HG03460 (cell line): ENCODE results near the gene PTGIR.

Experiments
- ATAC-seq: cut with Tn5 transposase; IDR thresholded peaks from one replicate; pipeline ENCODE4 v1.9.1; 2021; ENCODE audit not compliant: unreplicated experiment

The PTGIR gene

GRCh38 chr19:46601318-46602224 lies 23.3 kb downstream of the PTGIR start, which contains the start of gene CALM3:
CALM3 (plus strand) TSS chr19:46601330; CDS start chr19:46601435, 105 bp downstream.
- ATAC-seq, result peak; percentile 39

DNA sequence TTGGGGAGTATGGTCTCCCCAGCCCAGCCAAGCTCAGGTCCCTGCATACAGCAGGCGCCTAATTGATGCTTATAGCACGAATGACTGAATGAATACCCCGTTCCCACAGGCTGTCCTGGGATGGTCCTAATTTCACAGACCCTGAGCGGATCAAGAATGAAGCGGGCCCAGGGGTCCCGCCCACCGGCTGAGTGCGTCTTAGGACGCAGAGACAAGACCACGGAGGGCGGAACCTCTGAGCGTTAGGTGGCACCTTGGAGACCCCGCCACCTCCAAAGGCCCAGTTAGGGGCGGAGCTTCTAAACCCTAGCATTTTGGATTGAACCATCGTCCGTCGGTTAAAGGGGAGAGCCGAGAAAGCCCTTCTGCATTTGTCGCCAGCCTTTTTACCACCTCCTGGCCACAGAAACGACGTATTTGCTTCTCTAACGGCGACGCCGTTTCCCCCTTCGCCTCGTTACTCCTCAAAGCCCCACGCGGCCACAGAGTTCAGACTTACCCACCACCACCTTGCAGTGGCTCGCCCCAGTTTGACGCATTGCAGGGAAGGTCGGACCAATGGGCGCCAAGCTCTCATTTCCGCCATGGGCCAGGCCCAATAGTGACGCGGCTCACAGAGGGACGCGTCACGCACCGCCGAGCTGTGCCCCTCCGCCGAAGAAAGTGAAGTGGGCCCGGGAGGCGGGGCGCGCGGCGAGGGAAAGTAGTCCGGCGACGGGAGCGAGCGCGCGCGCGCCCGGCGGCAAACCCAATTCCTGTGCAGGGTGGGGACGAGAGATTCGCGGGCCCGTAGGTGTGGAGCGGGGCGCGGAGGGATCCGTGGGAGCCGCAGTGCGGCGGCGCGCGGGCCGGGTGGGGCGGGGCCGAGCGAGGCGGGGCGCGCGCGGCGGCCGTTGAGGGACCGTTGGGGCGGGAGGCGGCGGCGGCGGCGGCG lies 24.2 kb downstream of the PTGIR start:
- peak; percentile 74 for ATAC-seq

DNA sequence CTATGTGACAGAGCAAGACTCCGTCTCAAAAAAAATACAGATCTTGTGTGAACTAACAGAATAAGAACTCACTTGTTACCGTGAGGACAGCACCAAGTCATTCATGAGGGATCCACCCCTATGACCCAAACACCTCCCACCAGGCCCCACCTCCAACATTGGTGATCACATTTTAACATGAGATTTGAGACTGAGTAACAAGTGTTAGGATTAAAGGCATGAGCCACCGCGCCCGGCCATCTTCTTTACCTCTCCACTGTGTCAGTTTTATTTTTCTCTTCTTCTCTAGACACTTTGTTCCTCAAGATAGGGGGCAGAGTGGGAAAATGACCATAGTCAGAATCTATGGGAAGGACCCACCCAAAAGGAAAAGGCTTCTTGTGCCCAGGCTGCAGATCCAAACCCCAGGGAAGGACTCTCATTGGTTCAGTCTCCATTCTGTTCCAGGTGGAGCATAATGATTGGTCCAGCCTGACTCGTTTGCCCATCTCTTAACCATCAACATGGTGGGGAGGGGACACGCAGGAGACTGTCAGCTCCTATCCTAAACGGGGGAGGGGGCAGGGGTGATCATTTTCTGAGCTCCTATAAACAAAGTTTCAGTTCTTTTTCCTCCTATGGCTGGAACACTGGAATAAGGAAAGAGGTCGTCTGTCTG lies 25.0 kb downstream of the PTGIR start:
- no peak for ATAC-seq

GRCh38 chr19:46598372-46598917 lies 26.4 kb downstream of the PTGIR start:
- no peak for ATAC-seq

GRCh38 chr19:46596008-46596407 lies 28.9 kb downstream of the PTGIR start:
- ATAC-seq, result no peak

GRCh38 chr19:46591870-46592269 lies 33.0 kb downstream of the PTGIR start:
- ATAC-seq, result no peak

DNA sequence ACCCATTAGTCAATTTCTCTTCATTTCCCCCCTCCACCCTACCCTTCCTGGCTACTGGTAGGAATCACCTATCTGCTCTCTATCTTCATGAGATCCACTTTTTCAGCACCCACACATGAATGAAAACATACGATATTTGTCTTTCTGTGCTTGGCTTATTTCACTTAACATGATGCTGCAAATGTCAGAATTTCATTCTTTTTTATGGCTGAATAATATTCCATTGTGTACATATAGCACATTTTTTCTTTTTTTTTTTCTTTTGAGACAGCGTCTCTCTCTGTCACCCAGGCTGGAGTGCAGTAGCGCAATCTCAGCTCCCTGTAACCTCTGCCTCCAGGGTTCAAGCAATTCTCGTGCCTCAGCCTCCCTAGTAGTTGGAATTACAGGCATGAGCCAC lies 33.6 kb downstream of the PTGIR start:
- ATAC-seq, result no peak

GRCh38 chr19:46587861-46588260 lies 37.0 kb downstream of the PTGIR start:
- ATAC-seq, result no peak

DNA sequence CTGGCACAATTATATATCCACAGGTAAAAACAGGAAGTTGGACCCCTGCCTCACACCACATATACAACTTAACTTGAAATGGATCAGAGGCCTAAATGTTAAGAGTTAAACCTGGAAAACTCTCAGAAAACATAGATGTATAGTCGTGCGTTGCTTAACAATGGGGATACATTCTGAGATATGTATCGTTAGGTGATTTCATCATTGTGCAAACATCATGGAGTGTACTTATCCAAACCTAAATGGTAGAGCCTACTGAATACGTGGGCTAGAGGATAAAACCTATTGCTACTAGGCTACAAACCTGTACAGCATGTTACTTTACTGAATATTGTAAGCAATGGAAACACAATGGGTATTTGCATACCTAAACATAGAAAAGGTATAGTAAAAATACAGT lies 38.6 kb downstream of the PTGIR start:
- no peak for ATAC-seq

DNA sequence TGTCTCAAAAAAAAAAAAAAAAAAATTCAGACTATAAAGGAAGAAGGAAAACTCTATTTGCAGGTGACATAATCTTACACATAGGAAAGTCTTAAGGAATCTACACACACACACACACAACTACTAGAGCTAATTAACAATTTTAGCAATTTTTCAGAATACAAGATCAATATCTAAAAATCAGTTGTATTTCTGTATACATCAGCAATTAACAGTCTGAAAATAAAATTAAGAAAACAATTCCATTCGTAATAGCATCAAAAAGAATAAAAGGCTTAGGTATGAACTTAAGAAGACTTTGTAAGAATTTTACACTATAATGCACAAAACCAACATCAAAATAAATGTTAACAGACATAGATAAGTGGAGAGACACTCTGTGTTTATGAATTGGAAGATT lies 39.4 kb downstream of the PTGIR start:
- no peak for ATAC-seq

GRCh38 chr19:46580247-46580646 lies 44.6 kb downstream of the PTGIR start:
- no peak for ATAC-seq

DNA sequence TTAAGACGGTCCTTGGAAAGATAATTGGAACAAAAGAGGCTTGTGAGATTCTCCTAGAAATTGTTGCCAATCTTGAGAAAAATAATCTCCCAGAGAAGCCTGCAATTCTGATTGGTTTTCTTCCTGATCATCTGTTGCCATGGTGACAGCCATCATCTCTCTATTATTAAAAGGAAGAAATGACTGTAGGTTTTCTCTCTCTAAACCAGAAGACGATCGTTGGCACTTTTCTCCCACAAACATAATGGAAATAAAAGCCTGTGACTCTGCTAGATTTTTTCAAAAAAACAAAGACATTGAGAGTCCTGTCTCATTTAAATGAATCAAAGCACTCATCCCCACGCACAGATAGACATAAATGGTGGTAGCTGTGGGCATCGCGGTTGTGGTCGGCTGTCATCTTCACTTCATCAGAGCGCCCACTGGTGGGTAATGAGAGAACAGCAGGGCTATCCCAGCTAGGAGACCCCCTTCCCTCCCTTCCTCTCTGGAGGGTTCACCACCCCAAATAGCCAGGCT lies 45.5 kb downstream of the PTGIR start:
- no peak for ATAC-seq

DNA sequence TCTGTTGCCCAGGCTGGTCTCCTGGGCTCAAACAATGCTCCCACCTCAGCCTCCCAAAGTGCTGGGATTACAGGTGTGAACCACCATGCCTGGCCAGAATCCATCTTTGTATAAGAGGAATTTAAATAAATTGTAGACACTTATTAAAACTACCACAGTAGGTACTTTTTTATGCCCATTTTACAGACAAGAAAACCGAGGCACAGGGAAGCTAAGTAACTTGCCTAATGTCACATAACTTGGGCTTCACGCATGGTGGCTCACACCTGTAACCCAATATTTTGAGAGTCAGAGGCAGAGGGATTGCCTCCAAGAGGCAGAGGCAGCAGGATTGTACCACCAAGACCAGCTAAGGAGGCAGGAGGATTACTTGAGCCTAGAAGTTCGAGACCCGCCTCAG lies 46.4 kb downstream of the PTGIR start:
- no peak for ATAC-seq

- ATAC-seq, result no peak
These were observed 50.4 kb downstream of the PTGIR start for GRCh38 chr19:46574533-46574932.

DNA sequence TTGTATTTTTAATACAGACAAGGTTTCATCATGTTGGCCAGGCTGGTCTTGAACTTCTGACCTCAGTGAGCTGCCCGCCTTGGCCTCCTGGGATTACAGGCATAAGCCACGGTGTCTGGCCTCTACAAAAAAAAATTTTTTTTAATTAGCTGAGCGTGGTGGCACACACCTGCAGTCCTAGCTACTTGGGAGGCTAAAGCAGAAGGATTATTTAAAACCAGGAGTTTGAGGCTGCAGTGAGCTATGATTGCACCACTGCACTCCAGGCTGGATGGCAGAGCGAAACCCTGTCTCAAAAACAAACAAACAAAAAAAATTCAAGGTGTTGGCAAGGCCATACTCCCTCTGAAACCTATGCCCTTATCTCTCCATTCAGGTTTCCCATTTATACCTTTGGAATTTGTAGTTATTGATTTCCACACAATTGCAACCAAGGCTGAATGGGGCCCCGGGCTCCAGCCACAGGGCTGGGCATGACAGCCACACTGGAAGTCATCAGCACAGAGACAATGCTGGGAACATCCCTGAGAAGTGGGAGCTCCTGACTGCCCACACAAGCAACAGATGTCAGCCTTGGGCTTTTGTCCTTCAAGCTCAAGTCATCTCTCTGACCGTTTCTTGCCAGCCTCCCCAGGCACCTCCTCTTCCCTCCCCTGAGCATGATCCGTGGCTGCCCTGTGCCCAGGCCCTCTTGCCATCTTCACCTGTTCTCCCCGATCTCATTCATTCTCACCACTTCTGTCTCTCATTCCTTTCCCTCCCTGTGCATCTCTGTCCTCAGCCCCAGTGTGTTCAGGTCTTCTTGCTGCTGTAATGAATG lies 51.0 kb downstream of the PTGIR start:
- ATAC-seq, result no peak

- no peak for ATAC-seq
These were observed 53.4 kb downstream of the PTGIR start for GRCh38 chr19:46571495-46571894.
